ENCODE measurements around the gene ACTN1.

GRCh38 chr14:68876976-68877375 lies 102.1 kb downstream of the ACTN1 start:
- no peak for TF ChIP-seq CTCF (IDR thresholded peaks at IDR 0.05)
- no peak for TF ChIP-seq POLR2A (IDR thresholded peaks at IDR 0.05)
